ENCODE measurements around the gene AP3M1.

GRCh38 chr10:74156919-74157289, 6.3 kb upstream of the AP3M1 start:
- TF ChIP-seq ARNTL (CRISPR knock-in tag; IDR thresholded peaks at IDR 0.05; ENCODE audit: borderline replicate concordance, low read depth) (no peak), CREB5 (CRISPR knock-in tag; IDR thresholded peaks at IDR 0.05; ENCODE audit: low read depth) (no peak), SNAI2 (CRISPR knock-in tag; IDR thresholded peaks at IDR 0.05) (no peak), POU6F1 (CRISPR knock-in tag; IDR thresholded peaks at IDR 0.05; ENCODE audit: borderline replicate concordance, low read depth) (no peak), TSHZ2 (CRISPR knock-in tag; IDR thresholded peaks at IDR 0.05) (no peak), ZC3H10 (CRISPR knock-in tag; IDR thresholded peaks at IDR 0.05) (no peak), PATZ1 (CRISPR knock-in tag; IDR thresholded peaks at IDR 0.05; ENCODE audit: borderline replicate concordance) (no peak), BACH2 (CRISPR knock-in tag; IDR thresholded peaks at IDR 0.05; ENCODE audit: borderline replicate concordance) (no peak), ZNF8 (CRISPR knock-in tag; IDR thresholded peaks at IDR 0.05) (no peak), ZFP3 (CRISPR knock-in tag; IDR thresholded peaks at IDR 0.05) (no peak), CSDC2 (CRISPR knock-in tag; IDR thresholded peaks at IDR 0.05) (no peak), TCF4 (CRISPR knock-in tag; IDR thresholded peaks at IDR 0.05; ENCODE audit: borderline replicate concordance) (no peak)
